Measurements from ENCODE around the gene RAB6B.
A peak's percentile ranks its signal among the peaks of the same experiment; 100 is the strongest.
"Not testable (repeated sequence)": the region's sequence is repeated elsewhere in the genome, so short reads cannot be mapped to it uniquely, and the experiment has no call there.

Gene RAB6B

DNA sequence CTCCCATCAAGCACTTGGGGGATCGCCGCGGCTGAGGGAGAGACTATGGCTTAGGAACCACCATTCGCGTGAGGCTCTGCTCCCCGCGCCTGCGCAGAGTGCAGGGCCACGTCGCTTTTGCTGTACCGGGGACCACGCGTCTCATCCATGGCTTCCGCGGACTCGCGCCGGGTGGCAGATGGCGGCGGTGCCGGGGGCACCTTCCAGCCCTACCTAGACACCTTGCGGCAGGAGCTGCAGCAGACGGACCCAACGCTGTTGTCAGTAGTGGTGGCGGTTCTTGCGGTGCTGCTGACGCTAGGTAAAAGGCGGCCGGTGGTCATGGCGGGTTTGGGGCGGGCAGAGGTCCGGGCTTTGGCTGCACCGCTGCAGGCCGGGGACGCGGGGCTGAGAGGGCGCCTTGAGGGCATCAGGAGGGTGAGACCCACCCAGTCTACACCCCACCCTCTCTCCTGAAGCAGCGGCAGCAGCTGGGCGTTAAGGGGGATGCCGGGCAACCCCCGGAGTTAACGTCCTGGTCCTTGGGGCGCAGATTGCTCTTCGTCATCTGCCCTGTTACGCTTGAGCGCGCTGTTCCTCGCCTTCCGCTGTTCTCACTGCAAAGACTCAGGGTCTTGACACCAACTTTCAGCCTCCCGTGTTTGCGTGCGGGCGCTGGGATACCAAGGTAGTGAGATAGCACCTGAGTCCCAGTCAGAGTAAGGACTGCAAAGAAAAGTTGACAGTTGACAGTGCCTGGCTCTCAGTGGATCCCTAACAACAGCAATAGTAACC lies 89.8 kb downstream of the RAB6B start, which contains the start of gene SRPRB:
Gene SRPRB (plus strand): TSS at position 114 of the 774 bp plus-strand sequence. CDS start 34 bp downstream, at position 148.
- DNase-seq (ENCODE audit: low read depth) = peak; percentile 87

DNA sequence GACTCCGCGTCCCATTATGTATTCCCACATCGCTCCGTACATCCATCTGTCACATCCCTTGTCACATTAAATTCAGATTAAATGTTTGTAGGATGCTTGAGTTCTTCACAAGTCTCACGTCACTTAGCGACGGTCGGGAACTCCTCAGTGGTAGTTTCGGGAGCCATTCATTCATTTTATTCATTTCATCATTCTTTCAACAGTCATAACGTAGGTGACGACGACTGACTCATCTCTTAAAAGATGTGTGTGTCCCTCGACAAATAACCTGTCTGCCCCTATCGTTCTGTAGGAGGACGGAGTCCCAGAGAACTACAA lies 90.3 kb downstream of the RAB6B start:
- no peak for DNase-seq (ENCODE audit: low read depth)

DNA sequence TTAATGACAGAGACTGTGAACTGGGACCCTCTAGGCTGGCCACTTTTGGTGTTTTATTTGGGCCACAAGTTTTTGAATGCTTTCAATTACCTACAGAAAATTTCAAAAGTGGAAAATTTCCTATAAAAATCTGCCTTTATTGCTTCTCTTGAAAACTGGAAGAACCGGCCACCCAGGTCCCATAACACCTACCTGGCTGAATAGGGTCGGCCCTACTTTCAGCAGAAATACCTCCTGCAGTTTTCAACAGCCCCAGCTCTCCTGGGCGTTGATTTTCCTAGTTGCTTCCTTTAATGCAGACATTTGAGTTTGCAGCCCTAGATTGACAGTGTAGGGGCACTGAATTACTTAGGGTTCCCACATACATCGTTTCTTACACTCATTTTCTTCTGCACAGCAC lies 90.8 kb downstream of the RAB6B start:
- no peak for DNase-seq (ENCODE audit: low read depth)

DNA sequence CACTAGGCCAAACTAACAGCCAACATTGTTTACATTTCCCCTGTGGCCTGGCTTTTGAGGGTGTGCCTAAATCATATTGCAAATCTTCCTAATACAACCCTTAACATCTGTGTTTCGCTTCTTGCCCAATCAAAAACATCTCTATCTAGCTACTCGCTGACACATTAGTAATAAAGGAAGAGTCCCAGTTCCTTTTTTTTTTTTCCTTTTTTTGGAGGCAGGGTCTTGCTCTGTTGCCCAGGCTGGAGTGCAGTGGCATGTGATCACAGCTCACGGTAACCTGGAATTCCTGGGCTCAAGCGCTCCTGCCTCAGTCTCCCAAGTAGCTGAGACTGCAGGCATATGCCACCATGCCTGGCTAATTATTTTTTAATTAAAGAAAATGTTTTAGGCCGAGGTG lies 92.2 kb downstream of the RAB6B start:
- no peak for DNase-seq (ENCODE audit: low read depth)

DNA sequence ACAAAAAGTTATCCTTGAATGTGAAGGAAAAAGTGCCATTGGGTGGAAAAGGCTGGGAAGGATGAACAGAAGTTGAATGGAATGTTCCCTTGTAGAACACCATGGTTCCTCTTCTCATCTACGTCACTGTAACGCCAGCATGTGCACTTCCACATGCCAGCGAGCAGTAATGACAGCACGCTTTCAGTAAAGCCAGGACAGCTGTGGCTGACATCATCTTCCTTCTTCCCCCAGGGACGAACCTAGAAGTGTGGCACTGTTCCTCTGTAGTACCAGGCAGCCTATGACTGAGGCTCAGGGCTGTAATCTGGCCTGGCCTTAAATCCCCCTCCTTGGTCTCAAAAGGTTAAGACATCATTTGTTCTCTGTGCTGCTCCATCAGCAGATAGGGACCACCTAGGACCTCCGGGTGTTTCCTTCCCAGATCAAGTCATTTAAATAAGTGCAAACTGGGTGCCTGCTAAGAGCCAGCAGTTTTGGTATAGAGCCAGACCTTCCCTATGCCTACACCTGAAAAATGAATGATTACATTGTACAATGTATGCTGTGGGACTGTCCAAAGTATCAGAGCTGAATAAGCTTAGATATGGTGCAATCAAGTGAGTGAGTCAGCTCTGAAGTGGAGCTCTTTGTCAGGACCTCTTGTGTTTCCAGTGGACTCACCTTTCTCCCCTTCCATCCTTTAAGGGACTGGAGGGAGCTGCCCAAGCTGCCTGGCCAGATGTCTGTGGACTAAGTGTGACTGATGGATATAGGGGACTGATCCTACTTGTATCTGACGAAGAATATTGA lies 95.7 kb downstream of the RAB6B start:
- DNase-seq (ENCODE audit: low read depth) = no peak

DNA sequence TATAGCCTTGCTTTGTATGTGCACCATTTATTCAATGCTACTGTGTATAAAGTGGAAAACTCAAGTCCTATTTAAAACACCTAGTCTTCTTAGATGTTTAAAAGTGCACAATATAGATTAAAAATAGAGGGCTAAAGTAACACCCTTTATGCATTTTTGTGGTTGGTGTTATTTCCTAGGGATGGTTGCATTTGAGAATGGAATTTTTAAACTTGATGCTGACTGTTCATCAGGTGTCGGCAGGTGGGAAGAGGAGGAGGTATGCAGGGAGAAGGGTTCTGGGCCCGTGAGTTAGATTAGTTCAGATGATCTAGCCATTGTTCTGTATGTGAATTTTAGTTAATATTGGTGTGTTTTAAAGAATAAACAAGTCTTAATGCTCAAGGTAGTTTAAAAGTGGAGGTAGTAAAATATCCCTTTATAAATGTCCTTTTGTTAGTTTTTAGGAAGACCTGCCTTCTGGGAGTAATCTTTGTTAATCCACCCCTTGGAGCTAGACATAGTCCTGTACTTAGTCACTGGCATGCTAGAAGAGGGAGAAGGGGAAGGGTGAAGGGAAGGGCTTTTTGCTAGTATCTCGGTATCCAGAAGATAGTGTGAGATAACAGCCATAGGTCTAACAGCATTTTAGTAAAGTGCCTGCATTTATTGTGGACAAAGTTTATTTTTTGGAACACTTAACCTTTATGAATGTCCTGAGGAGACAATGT lies 98.1 kb downstream of the RAB6B start:
- DNase-seq (ENCODE audit: low read depth) = no peak

DNA sequence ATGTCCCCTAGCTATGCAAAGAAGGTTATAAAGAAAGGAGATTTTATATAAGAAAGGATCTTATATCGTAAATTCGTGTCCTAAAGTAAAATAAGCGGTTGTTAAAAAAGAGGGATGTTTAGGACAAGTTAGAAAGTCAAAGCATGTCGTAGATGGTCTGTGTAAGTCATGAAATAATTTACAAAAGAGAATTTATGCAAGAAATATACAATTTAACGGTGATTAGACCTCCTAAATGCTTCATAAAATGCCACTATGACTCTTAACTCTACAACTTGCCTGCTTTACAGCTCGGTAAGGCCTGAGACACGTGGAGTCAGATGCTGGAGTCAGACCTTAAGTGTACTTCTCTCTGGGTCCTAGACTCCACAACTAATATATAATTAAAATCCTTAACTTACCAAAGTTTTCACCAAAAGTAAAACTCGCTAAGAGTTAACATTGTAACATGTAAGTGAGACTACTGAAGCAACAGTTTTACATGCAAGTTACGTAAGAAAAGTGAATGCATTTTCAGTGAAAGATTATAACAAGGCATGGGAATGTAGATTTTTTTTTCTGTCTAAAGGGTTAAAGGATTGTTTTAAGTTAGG lies 103.4 kb downstream of the RAB6B start:
- no peak for DNase-seq (ENCODE audit: low read depth)

DNA sequence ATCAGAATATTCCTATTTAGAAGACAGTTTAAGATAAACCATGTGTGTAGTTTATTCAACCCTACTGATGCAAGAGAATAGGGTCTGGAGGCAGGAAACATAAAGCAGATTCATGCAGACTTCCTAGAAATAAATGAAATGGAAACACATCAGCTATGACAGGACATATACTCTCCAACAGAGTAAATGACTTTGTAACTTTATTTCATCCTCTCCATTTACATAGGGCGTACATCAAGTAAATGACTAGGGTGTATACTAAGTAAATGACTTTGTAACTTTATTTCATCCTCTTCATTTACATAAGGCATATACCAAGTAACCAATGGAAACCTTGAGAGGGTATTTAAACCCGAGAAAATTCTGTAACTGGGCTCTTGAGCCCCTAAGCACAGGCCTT lies 107.7 kb downstream of the RAB6B start:
- DNase-seq (ENCODE audit: low read depth) = no peak

DNA sequence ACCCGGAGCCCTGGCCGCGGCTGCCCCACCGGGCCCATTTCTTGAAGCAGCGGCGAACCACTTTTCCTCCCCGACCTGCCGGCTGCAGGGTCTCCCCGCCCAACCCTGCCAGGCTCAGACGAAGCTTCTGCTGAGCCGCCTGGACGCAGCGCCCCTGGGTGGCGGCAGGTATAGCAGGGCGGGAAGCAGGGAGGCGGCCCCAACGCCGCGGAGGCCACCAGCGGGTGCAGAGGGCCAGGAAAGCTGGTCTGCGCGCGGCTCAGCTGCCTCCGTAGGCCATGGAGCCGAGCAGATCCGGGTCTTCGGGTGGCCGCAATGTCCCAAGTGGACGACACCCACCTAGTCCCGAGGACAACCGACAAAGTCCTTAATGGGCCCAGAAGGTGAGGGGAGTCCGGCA lies 111.9 kb downstream of the RAB6B start:
- DNase-seq (ENCODE audit: low read depth) = no peak

DNA sequence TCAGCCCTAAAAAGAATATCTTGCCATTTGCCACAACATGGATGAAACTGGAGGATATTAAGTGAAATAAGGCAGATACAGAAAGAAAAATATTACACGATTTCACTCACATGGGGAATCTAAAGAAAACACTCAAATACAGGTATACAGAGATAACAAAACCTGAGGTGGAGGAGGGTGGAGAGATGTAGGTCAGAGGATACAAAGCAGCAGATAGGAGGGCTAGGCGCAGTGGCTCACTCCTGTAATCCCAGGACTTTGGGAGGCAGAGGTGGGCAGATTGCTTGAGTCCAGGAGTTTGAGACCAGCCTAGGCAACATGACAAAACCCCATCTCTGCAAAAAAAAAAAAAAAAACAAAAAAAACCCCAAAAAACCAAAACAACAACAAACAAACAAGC lies 113.2 kb downstream of the RAB6B start:
- no peak for DNase-seq (ENCODE audit: low read depth)

DNA sequence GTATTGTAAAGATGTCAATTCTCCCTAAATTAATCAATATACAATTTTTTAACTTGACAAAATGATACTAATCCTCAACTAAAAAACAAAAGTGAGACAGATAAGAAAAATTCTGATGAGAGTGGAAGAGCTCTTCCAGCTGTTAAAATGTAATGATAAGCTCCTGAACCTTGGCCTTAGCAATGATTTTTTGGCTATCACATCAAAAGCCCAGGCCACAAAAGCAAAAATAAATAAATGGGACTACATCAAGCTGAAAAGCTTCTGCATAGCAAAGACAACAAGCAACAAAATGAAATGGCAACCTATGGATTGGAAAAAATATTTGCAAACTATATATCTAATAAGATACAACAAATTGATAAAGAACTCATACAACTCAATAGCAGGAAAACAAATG lies 114.1 kb downstream of the RAB6B start:
- no peak for DNase-seq (ENCODE audit: low read depth)

DNA sequence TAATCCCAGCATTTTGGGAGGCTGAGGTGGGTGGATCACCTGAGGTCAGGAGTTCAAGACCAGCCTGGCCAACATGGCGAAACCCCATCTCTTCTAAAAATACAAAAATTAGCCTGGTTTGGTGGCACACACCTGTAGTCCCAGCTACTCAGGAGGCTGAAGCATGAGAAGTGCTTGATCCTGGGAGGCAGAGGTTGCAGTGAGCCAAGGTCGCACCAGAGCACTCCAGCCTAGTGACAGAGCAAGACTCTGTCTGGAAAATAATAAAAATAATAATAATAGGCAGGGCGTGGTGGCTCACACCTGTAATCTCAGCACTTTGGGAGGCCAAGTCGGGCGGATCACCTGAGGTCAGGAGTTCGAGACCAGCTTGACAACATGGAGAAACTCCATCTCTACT lies 114.9 kb downstream of the RAB6B start:
- DNase-seq (ENCODE audit: low read depth) = not testable (repeated sequence)

DNA sequence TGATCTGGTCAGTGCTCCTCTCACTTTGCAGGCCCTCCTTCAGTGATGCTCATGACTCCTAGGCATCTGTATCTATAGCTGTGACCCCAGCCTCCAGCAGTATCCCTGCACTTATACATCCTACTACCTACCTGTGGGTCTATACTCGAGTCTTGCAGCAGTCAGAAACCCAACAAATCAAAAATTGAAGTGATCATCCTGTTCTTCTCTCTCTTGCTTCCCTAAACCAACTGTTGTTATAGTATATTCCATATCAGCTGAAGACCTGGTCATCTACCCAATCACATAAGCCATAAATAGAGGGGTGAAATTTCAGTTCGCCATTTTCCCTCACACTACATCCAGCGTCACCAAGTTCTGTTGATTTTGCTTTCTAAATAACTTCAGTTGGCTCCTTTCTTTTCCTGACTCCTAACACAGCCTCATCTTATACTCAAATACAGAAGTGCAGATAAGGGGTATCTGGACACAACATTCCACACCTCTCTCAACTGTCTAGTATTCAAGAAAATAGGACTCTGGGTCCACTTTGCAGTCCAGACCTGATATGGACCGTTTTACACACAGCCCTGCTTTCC lies 116.0 kb downstream of the RAB6B start:
- no peak for DNase-seq (ENCODE audit: low read depth)

DNA sequence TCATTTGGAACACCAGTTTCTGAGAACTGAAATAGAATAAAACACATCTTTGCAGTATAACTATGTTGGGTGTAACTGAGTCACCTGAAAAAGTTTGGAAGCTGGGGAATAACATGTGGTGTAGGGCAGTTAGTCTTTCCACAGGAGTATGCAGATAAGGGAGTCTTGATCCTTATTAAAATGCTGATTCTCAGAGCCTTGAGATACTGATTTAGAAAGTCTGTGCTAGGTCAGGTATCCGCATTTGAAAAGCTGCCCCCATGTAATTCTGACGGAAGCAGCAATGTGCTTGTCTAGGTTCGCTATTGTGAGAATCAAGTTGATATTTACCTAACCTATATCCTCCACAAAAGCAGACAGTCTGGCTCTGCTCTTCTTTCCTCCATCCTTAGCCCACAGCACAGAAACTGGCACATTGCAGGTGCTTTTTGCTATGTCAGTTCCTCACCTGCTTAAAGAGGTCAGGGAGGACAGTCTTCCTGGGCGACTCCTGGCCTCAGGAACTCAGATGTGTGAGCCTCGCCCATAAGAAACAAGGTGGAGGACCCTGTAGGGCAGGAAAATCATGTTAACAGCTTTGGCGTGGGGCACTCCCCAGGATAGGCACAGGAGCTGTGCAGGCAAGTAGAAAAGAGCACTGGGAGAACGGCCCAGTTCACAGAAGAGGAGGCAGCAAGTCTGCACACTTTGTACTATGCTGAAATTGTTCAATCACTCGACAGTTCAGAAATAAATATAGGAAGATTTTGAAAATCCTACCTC lies 117.7 kb downstream of the RAB6B start:
- no peak for DNase-seq (ENCODE audit: low read depth)

DNA sequence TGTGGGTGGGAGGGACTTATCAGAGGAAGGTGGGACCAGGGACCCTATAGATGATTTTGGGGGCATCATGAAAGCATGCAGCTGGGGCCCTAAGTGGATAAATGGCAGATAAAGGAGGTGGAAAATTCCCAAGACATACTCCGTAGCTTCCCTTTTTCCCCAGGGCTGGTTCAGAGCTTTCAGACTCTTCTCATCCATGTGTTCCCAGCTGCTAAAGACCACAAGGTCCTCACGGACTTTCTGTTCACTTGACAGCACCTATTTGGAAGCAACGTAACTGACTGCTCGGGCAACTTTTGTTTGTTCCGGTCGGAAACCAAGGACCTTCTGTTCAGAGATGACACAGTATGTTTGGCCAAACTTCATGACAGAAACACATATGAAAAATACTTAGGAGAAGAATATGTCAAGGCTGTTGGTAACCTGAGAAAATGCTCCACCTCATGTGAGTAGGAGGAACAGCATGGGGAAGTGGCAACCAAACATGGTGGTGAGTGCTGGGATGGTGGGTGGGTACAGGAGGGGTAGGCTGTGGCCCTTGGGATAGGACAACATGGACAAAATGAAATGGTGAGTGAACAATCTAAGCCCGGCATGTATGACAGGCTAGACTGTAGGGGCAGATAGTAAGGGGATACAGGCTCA lies 118.8 kb downstream of the RAB6B start:
- DNase-seq (ENCODE audit: low read depth) = no peak

DNA sequence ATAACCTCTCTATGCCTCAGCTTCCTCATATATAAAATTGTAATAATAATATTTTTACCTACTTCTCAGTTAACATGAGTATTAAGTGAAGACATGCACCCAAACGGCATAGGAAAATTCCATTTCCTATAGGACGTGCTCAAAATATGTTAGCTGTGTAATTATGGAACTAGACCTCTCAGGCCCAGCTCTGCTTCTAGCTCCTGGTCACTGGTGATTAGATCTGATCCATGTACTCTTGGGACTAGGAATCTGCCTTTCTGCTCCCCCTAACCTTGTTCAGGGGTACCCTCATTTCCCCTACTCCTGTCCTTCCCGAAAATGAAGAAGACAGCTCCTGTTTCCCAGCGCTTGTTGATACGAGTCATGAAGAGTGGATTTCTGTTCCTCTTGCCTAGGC lies 119.8 kb downstream of the RAB6B start:
- DNase-seq (ENCODE audit: low read depth) = no peak

DNA sequence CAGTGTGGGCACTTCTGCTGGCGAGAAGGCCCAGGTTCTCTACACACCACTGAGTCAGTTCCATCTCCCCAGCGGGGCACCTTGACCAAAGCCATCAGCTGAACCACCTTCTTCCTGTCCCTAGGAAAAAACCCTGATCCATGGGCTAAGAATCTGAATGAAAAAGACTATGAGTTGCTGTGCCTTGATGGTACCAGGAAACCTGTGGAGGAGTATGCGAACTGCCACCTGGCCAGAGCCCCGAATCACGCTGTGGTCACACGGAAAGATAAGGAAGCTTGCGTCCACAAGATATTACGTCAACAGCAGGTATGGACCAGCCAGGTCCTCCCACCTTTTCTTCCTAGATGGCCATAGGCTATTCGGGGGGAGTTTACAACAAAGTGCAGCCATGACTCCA lies 120.4 kb downstream of the RAB6B start:
- DNase-seq (ENCODE audit: low read depth) = no peak

Measured in stromal cell of bone marrow (primary cell).